Neuronal stem cell (in vitro differentiated cells): ENCODE data around the gene KRT75.

Source experiments
- DNase-seq: peaks from one replicate; pipeline ENCODE4 v3.0.0-alpha.2; 2013; ENCODE audit warnings: low spot score
- H2AFZ ChIP-seq: one replicate; pipeline ENCODE4 v1.6.1; 2013; ENCODE audit warnings: mild to moderate bottlenecking, low read length, inconsistent platforms
- H2AK5ac ChIP-seq: 2 replicates; pipeline ENCODE4 v1.6.1; 2013; ENCODE audit warnings: low read depth, mild to moderate bottlenecking, inconsistent platforms, low read length, moderate library complexity, mixed read lengths
- H2BK120ac ChIP-seq: 2 replicates; pipeline ENCODE4 v1.6.1; 2013; ENCODE audit warnings: low read depth, mild to moderate bottlenecking, inconsistent platforms, low read length, moderate library complexity, mixed read lengths
- H2BK12ac ChIP-seq: one replicate; pipeline ENCODE4 v1.6.1; 2013; ENCODE audit warnings: low read length, inconsistent platforms
- H2BK15ac ChIP-seq: 2 replicates; pipeline ENCODE4 v1.6.1; 2013; ENCODE audit warnings: mild to moderate bottlenecking, low read length, inconsistent platforms, mixed read lengths
- H2BK5ac ChIP-seq: one replicate; pipeline ENCODE4 v1.6.1; 2013; ENCODE audit warnings: inconsistent platforms, mild to moderate bottlenecking, low read length, moderate library complexity
- H3K14ac ChIP-seq: one replicate; pipeline ENCODE4 v1.6.1; 2013; ENCODE audit warnings: low read length, inconsistent platforms
- H3K18ac ChIP-seq: 2 replicates; pipeline ENCODE4 v1.6.1; 2013; ENCODE audit warnings: low read length, inconsistent platforms
- H3K23ac ChIP-seq: 2 replicates; pipeline ENCODE4 v1.6.1; 2013; ENCODE audit warnings: low read depth, mild to moderate bottlenecking, mixed read lengths, low read length, inconsistent platforms; ENCODE audit not compliant: poor library complexity
- H3K27ac ChIP-seq: replicated peaks from 3 replicates; pipeline ENCODE4 v1.5.1; 2013; ENCODE audit warnings: low read length, inconsistent platforms
- H3K27me3 ChIP-seq, 3 experiments: 2 replicates each; pipeline ENCODE4 v1.6.1; 2013; ENCODE audit warnings: low read length in 3 of 3, mild to moderate bottlenecking in 2 of 3, inconsistent platforms in 1 of 3, low read depth in 1 of 3, mixed read lengths in 1 of 3, moderate library complexity in 1 of 3; ENCODE audit not compliant: control insufficient read depth in 3 of 3, insufficient read depth in 3 of 3
- H3K36me3 ChIP-seq, 2 donors: replicated peaks in 1 of 2; 2 replicates each; pipeline ENCODE4 v1.6.1; 2013; ENCODE audit warnings: low read length in 2 of 2; ENCODE audit not compliant: control insufficient read depth in 2 of 2, insufficient read depth in 2 of 2
- H3K4ac ChIP-seq: 2 replicates; pipeline ENCODE4 v1.6.1; 2013; ENCODE audit warnings: inconsistent platforms, mild to moderate bottlenecking, low read length, moderate library complexity
- H3K4me1 ChIP-seq, 2 donors: 1 replicate in 1 of 2; 2 replicates in 1 of 2; pipeline ENCODE4 v1.6.1; 2013; ENCODE audit warnings: low read length in 2 of 2, low read depth in 1 of 2; ENCODE audit not compliant: control insufficient read depth in 2 of 2, insufficient read depth in 1 of 2
- H3K4me2 ChIP-seq: one replicate; pipeline ENCODE4 v1.6.1; 2013; ENCODE audit warnings: mild to moderate bottlenecking, low read length, inconsistent platforms; ENCODE audit not compliant: insufficient read depth, poor library complexity, severe bottlenecking
- H3K4me3 ChIP-seq, 2 donors: 2 replicates each; pipeline ENCODE4 v1.5.1; 2013; ENCODE audit warnings: low read length in 2 of 2, mild to moderate bottlenecking in 2 of 2, inconsistent platforms in 1 of 2, moderate library complexity in 1 of 2
- H3K79me1 ChIP-seq: one replicate; pipeline ENCODE4 v1.6.1; 2013; ENCODE audit warnings: low read depth, mild to moderate bottlenecking, inconsistent platforms, low read length, moderate library complexity
- H3K9ac ChIP-seq: one replicate; pipeline ENCODE4 v1.6.1; 2013; ENCODE audit warnings: mild to moderate bottlenecking, low read depth, low read length, inconsistent platforms; ENCODE audit not compliant: poor library complexity
- H3K9me3 ChIP-seq, 2 donors: replicated peaks in 1 of 2; 2 replicates each; pipeline versions ENCODE3 to v1.6.1; 2013; ENCODE audit warnings: low read length in 2 of 2, mild to moderate bottlenecking in 2 of 2, inconsistent platforms in 1 of 2, low read depth in 1 of 2, mixed read lengths in 1 of 2, moderate library complexity in 1 of 2; ENCODE audit not compliant: control insufficient read depth in 2 of 2, insufficient read depth in 1 of 2
- H4K8ac ChIP-seq: one replicate; pipeline ENCODE4 v1.6.1; 2013; ENCODE audit warnings: low read depth, mild to moderate bottlenecking, inconsistent platforms, low read length, moderate library complexity
- H4K91ac ChIP-seq: one replicate; pipeline ENCODE4 v1.6.1; 2013; ENCODE audit warnings: low read length, low read depth, mild to moderate bottlenecking, inconsistent platforms; ENCODE audit not compliant: poor library complexity
- WGBS, 2 donors: extraction: QIAGEN DNeasy Blood & Tissue Kit; methylation state at CpG; one replicate each; pipeline ENCODE4 v1.1.7; 2013; ENCODE audit warnings: missing lambda C conversion rate in 2 of 2, mixed read lengths in 1 of 2; ENCODE audit not compliant: insufficient read length in 2 of 2, insufficient replicate concordance in 1 of 2; ENCODE audit errors: extremely low coverage in 2 of 2; 5-methylcytosine and 5-hydroxymethylcytosine counted together

The KRT75 gene

GRCh38 chr12:52402377-52402776 is 31.8 kb downstream of the KRT75 start:
- H3K4me1 ChIP-seq, result no peaks in the 10 kb centered on the region
- no peak overlapping the region for H2BK120ac ChIP-seq
- no peak overlapping the region for H4K8ac ChIP-seq
- H3K18ac ChIP-seq, result no peak overlapping the region
- no peak overlapping the region for H3K4ac ChIP-seq
- H4K91ac ChIP-seq, result no peak overlapping the region
- no peak overlapping the region for H2AK5ac ChIP-seq
- H3K4me2 ChIP-seq, result no peak overlapping the region
- H3K27ac ChIP-seq, result no peak overlapping the region
- no peak overlapping the region for H2AFZ ChIP-seq
- no peak overlapping the region for H3K9ac ChIP-seq
- no peaks in the 10 kb centered on the region for H3K36me3 ChIP-seq
- no peaks in the 10 kb centered on the region for H3K27me3 ChIP-seq
- no peak overlapping the region for H3K14ac ChIP-seq
- H3K4me3 ChIP-seq, result no peak overlapping the region
- no CpG with 5 or more reads among the region's 2 CpGs for WGBS, 2 donors
- no peak for DNase-seq
- no peaks in the 10 kb centered on the region for H3K9me3 ChIP-seq
- H2BK15ac ChIP-seq, result no peak overlapping the region
- no peaks in the 10 kb centered on the region for H3K79me1 ChIP-seq
- H2BK12ac ChIP-seq, result no peak overlapping the region
- H3K23ac ChIP-seq, result no peak overlapping the region
- H2BK5ac ChIP-seq, result no peak overlapping the region

DNA sequence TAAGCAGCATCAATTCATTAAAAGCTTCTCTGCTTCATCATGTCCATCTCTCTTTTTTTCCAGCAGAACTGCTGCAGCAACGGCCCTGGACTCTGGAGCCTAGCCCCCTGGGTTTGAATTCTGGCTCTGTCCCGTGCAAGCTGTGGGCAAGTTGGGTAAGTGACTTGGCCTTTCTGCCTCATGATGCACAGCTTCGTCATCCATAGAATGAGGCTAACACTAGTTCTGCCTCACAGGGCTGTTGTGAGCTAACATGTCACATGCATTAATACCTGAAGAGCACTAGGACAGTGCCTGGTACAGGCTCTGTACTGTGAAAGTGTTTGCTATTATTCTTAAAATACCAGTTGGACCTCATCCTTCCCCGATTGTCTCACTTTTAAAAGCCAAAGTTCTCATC is 32.2 kb downstream of the KRT75 start:
- no peak overlapping the region for H3K4me3 ChIP-seq
- no peak overlapping the region for H2AFZ ChIP-seq
- no peak overlapping the region for H4K8ac ChIP-seq
- H2BK120ac ChIP-seq, result no peak overlapping the region
- H3K27me3 ChIP-seq, result no peaks in the 10 kb centered on the region
- no peak overlapping the region for H3K23ac ChIP-seq
- no peak overlapping the region for H2AK5ac ChIP-seq
- no peak overlapping the region for H3K27ac ChIP-seq
- H2BK5ac ChIP-seq, result no peak overlapping the region
- H3K4me2 ChIP-seq, result no peak overlapping the region
- DNase-seq, result no peak
- H3K18ac ChIP-seq, result no peak overlapping the region
- no peaks in the 10 kb centered on the region for H3K4me1 ChIP-seq
- H3K4ac ChIP-seq, result no peak overlapping the region
- no peak overlapping the region for H3K9ac ChIP-seq
- no peak overlapping the region for H2BK12ac ChIP-seq
- H3K79me1 ChIP-seq, result no peaks in the 10 kb centered on the region
- WGBS, 2 donors, result no CpG with 5 or more reads among the region's 4 CpGs
- H3K14ac ChIP-seq, result no peak overlapping the region
- H2BK15ac ChIP-seq, result no peak overlapping the region
- H4K91ac ChIP-seq, result no peak overlapping the region
- H3K9me3 ChIP-seq, result no peaks in the 10 kb centered on the region
- no peaks in the 10 kb centered on the region for H3K36me3 ChIP-seq

- H3K18ac ChIP-seq, result no peak overlapping the region
- no peak overlapping the region for H2BK15ac ChIP-seq
- H3K4me2 ChIP-seq, result no peak overlapping the region
- no peak overlapping the region for H3K4ac ChIP-seq
- H2BK5ac ChIP-seq, result no peak overlapping the region
- peaks cover 0 to 2% (median 0%) of the 10 kb centered on the region in 3 experiments for H3K27me3 ChIP-seq
- no peak overlapping the region for H3K23ac ChIP-seq
- no peak overlapping the region for H3K9ac ChIP-seq
- no peak overlapping the region for H2BK120ac ChIP-seq
- no peaks in the 10 kb centered on the region for H3K36me3 ChIP-seq
- H4K91ac ChIP-seq, result no peak overlapping the region
- no peak overlapping the region for H3K14ac ChIP-seq
- H3K79me1 ChIP-seq, result no peaks in the 10 kb centered on the region
- WGBS, 2 donors, result no CpG with 5 or more reads among the region's 5 CpGs
- H2AFZ ChIP-seq, result no peak overlapping the region
- H4K8ac ChIP-seq, result no peak overlapping the region
- H2BK12ac ChIP-seq, result no peak overlapping the region
- no peak overlapping the region for H2AK5ac ChIP-seq
- no peaks in the 10 kb centered on the region for H3K4me1 ChIP-seq
- no peak for DNase-seq
- H3K4me3 ChIP-seq, result no peak overlapping the region
- no peak overlapping the region for H3K27ac ChIP-seq
- H3K9me3 ChIP-seq, result peaks cover 0 to 2% of the 10 kb centered on the region in 2 donors
Observed at GRCh38 chr12:52401526-52401925, 32.6 kb downstream of the KRT75 start.

- Histone ChIP-seq H2BK15ac (no peak overlapping the region), H3K4me1 (no peaks in the 10 kb centered on the region), H3K36me3 (no peaks in the 10 kb centered on the region), H3K9me3 (peaks cover 0 to 2% of the 10 kb centered on the region in 2 donors), H3K23ac (no peak overlapping the region), H2AK5ac (no peak overlapping the region), H3K9ac (peak overlapping the region; percentile 24), H3K4ac (no peak overlapping the region), H4K8ac (no peak overlapping the region), H2BK5ac (no peak overlapping the region), H2AFZ (no peak overlapping the region), H3K79me1 (no peaks in the 10 kb centered on the region), H3K27ac (no peak overlapping the region), H2BK12ac (no peak overlapping the region), H4K91ac (no peak overlapping the region), H3K18ac (peak overlapping the region; percentile 7), H2BK120ac (no peak overlapping the region), H3K4me3 (no peak overlapping the region), H3K14ac (no peak overlapping the region), H3K4me2 (no peak overlapping the region), H3K27me3 (peaks cover 0 to 2% (median 0%) of the 10 kb centered on the region in 3 experiments)
- DNase-seq, result no peak
- WGBS, 2 donors, result no CpG with 5 or more reads among the region's 9 CpGs
Observed at GRCh38 chr12:52400906-52401305, 33.3 kb downstream of the KRT75 start.
